Upper lobe of right lung (tissue), 1 donor: Measurements from ENCODE around the gene OR52I2. TPM values are rescaled to one million over a fixed set of nuclear protein-coding genes. Genes with fewer than 3 reads are reported as not detected.

Experiments used
- total RNA-seq: library from RNA; stranded (reverse); fragmentation: NEBNext Ultra II Directional; extraction: Animal tissue kit (Norgen Biotek cat#: 25700); gene quantifications from one replicate; pipeline ENCODE4 v1.2.1, GENCODE V29; 2021
- donor health status: DM: no; HTN: yes; CAD: no; lungs with severe emphysema.

The OR52I2 gene
- total RNA-seq, 1 donor from 2014 or later = not detected

Other genes with a start within 250 kb of the OR52I2 start
- gene OR52B4, start 213.4 kb upstream of the OR52I2 start, total RNA-seq = not detected
- 34.1 TPM for gene TRIM21, start 188.0 kb upstream of the OR52I2 start, total RNA-seq
- gene OR52K2, start 132.4 kb upstream of the OR52I2 start, total RNA-seq = not detected
- gene OR52K1, start 99.1 kb upstream of the OR52I2 start, total RNA-seq = 0.12 TPM
- not detected for gene OR52M1, start 36.6 kb upstream of the OR52I2 start, total RNA-seq
- gene OR52I1, start 12.3 kb downstream of the OR52I2 start, total RNA-seq = not detected
- gene TRIM68, start 26.5 kb downstream of the OR52I2 start, total RNA-seq = 12.4 TPM
- gene OR51D1, start 55.7 kb downstream of the OR52I2 start, total RNA-seq = not detected
- not detected for gene OR51E1, start 62.2 kb downstream of the OR52I2 start, total RNA-seq
- not detected for gene OR51E2, start 116.1 kb downstream of the OR52I2 start, total RNA-seq
- gene MMP26, start 123.0 kb downstream of the OR52I2 start, total RNA-seq = not detected
- not detected for gene OR51F1, start 188.2 kb downstream of the OR52I2 start, total RNA-seq
- gene OR52R1, start 222.6 kb downstream of the OR52I2 start, total RNA-seq = not detected
- not detected for gene OR51F2, start 239.6 kb downstream of the OR52I2 start, total RNA-seq